ENCODE data around the gene ADAMTS19.

DNA sequence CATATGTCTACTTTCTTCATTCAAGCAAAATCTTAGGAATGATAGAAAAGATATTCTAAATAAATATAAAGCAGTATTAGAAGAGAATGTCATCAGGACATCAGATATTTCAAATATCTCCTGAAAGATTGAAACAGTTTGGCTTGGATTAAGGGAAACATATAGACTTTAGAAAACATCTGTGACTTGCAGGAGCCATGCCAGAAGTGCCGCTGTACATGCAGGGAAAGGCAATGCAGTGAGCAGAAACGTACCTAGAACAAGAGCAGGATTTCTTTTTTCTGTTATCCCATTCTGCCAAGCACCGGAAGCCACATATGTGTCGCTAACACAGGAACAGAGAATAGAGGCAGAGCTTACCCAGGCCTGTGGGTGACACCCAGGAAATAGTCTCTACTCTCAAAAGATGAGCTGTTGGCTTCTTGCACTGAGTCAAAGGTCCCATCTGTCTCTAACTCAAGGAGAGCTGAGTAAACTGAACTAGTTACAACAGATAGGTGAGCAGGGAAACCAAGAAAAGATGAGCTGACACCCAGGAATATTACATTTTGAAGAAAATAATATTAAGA, 5.8 kb downstream of the ADAMTS19 start:
- TF ChIP-seq, protein P1, sequence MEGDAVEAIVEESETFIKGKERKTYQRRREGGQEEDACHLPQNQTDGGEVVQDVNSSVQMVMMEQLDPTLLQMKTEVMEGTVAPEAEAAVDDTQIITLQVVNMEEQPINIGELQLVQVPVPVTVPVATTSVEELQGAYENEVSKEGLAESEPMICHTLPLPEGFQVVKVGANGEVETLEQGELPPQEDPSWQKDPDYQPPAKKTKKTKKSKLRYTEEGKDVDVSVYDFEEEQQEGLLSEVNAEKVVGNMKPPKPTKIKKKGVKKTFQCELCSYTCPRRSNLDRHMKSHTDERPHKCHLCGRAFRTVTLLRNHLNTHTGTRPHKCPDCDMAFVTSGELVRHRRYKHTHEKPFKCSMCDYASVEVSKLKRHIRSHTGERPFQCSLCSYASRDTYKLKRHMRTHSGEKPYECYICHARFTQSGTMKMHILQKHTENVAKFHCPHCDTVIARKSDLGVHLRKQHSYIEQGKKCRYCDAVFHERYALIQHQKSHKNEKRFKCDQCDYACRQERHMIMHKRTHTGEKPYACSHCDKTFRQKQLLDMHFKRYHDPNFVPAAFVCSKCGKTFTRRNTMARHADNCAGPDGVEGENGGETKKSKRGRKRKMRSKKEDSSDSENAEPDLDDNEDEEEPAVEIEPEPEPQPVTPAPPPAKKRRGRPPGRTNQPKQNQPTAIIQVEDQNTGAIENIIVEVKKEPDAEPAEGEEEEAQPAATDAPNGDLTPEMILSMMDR (IDR thresholded peaks at IDR 0.05; ENCODE audit: insufficient read depth, low read length), result no peak
- TF ChIP-seq, protein P2, sequence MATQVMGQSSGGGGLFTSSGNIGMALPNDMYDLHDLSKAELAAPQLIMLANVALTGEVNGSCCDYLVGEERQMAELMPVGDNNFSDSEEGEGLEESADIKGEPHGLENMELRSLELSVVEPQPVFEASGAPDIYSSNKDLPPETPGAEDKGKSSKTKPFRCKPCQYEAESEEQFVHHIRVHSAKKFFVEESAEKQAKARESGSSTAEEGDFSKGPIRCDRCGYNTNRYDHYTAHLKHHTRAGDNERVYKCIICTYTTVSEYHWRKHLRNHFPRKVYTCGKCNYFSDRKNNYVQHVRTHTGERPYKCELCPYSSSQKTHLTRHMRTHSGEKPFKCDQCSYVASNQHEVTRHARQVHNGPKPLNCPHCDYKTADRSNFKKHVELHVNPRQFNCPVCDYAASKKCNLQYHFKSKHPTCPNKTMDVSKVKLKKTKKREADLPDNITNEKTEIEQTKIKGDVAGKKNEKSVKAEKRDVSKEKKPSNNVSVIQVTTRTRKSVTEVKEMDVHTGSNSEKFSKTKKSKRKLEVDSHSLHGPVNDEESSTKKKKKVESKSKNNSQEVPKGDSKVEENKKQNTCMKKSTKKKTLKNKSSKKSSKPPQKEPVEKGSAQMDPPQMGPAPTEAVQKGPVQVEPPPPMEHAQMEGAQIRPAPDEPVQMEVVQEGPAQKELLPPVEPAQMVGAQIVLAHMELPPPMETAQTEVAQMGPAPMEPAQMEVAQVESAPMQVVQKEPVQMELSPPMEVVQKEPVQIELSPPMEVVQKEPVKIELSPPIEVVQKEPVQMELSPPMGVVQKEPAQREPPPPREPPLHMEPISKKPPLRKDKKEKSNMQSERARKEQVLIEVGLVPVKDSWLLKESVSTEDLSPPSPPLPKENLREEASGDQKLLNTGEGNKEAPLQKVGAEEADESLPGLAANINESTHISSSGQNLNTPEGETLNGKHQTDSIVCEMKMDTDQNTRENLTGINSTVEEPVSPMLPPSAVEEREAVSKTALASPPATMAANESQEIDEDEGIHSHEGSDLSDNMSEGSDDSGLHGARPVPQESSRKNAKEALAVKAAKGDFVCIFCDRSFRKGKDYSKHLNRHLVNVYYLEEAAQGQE (IDR thresholded peaks at IDR 0.05; ENCODE audit: insufficient replicate concordance, low read depth), result no peak
- TF ChIP-seq POLR2AphosphoS5 (IDR thresholded peaks at IDR 0.05; ENCODE audit: low read depth), result no peak
